Glutamatergic neuron (in vitro differentiated cells): ENCODE data around the gene OR2F1. TPM values are rescaled to one million over a fixed set of nuclear protein-coding genes. Genes with fewer than 3 reads are reported as not detected.

Experiments
- DNase-seq: peaks from one replicate; pipeline ENCODE4 v3.0.0; 2022
- H3K27ac Mint-ChIP-seq: one replicate; pipeline ENCODE4 v1.8.0; 2020; ENCODE audit warnings: mild to moderate bottlenecking, mixed read lengths, inconsistent platforms; ENCODE audit not compliant: unreplicated experiment
- H3K27me3 Mint-ChIP-seq: one replicate; pipeline ENCODE4 v1.8.0; 2020; ENCODE audit warnings: mild to moderate bottlenecking, moderate library complexity, mixed read lengths, inconsistent platforms; ENCODE audit not compliant: unreplicated experiment
- H3K36me3 Mint-ChIP-seq: one replicate; pipeline ENCODE4 v1.8.0; 2020; ENCODE audit warnings: mild to moderate bottlenecking, mixed read lengths, inconsistent platforms; ENCODE audit not compliant: unreplicated experiment
- H3K4me1 Mint-ChIP-seq: one replicate; pipeline ENCODE4 v1.8.0; 2020; ENCODE audit warnings: mild to moderate bottlenecking, low read depth, mixed read lengths, inconsistent platforms; ENCODE audit not compliant: unreplicated experiment
- H3K4me3 Mint-ChIP-seq: one replicate; pipeline ENCODE4 v1.8.0; 2020; ENCODE audit warnings: mild to moderate bottlenecking, mixed read lengths, inconsistent platforms; ENCODE audit not compliant: unreplicated experiment
- H3K9me3 Mint-ChIP-seq: one replicate; pipeline ENCODE4 v1.8.0; 2020; ENCODE audit warnings: mild to moderate bottlenecking, moderate library complexity, mixed read lengths, inconsistent platforms; ENCODE audit not compliant: unreplicated experiment
- total RNA-seq: library from RNA; stranded (reverse); fragmentation: NEBNext Ultra II Directional; extraction: Animal tissue kit (Norgen Biotek cat#: 25700); gene quantifications from one replicate; pipeline ENCODE4 v1.2.1, GENCODE V29; 2021; ENCODE audit not compliant: unreplicated experiment
- TF ChIP-seq, protein P1 (sequence below): fragments of 200-600 bp; sonication (generic); IDR thresholded peaks from one replicate; pipeline ENCODE4 v1.5.0; 2021; ENCODE audit not compliant: partially characterized antibody, unreplicated experiment

OR2F1 gene
- total RNA-seq, 1 donor from 2014 or later: not detected

DNA sequence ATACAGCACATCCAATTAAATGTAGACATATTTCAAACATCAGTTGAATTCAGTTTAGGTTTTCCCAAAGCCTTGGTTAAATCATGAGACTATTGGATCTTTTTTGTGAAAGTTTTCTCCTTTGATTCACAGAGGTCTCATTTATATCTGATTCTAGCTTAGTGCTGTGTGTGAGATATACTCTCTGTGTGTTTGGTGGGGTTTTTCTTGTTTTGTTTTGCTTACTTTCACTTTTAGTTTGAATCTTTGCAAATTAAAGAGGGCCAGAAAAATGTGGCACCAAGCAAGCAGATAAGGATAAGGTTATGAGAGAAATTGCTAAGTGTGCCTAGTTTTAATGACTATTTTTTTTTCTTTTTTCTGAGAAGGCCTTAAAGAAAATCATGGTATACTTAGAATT, 32.9 kb downstream of the OR2F1 start:
- H3K27ac Mint-ChIP-seq: no peak overlapping the region
- peaks cover 2% of the 10 kb centered on the region for H3K27me3 Mint-ChIP-seq
- no peak overlapping the region for H3K4me3 Mint-ChIP-seq
- peaks cover 5% of the 10 kb centered on the region for H3K36me3 Mint-ChIP-seq
- no peak for DNase-seq
- TF ChIP-seq, protein P1, sequence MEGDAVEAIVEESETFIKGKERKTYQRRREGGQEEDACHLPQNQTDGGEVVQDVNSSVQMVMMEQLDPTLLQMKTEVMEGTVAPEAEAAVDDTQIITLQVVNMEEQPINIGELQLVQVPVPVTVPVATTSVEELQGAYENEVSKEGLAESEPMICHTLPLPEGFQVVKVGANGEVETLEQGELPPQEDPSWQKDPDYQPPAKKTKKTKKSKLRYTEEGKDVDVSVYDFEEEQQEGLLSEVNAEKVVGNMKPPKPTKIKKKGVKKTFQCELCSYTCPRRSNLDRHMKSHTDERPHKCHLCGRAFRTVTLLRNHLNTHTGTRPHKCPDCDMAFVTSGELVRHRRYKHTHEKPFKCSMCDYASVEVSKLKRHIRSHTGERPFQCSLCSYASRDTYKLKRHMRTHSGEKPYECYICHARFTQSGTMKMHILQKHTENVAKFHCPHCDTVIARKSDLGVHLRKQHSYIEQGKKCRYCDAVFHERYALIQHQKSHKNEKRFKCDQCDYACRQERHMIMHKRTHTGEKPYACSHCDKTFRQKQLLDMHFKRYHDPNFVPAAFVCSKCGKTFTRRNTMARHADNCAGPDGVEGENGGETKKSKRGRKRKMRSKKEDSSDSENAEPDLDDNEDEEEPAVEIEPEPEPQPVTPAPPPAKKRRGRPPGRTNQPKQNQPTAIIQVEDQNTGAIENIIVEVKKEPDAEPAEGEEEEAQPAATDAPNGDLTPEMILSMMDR: no peak
- H3K9me3 Mint-ChIP-seq: peaks cover 1% of the 10 kb centered on the region
- H3K4me1 Mint-ChIP-seq: no peaks in the 10 kb centered on the region

DNA sequence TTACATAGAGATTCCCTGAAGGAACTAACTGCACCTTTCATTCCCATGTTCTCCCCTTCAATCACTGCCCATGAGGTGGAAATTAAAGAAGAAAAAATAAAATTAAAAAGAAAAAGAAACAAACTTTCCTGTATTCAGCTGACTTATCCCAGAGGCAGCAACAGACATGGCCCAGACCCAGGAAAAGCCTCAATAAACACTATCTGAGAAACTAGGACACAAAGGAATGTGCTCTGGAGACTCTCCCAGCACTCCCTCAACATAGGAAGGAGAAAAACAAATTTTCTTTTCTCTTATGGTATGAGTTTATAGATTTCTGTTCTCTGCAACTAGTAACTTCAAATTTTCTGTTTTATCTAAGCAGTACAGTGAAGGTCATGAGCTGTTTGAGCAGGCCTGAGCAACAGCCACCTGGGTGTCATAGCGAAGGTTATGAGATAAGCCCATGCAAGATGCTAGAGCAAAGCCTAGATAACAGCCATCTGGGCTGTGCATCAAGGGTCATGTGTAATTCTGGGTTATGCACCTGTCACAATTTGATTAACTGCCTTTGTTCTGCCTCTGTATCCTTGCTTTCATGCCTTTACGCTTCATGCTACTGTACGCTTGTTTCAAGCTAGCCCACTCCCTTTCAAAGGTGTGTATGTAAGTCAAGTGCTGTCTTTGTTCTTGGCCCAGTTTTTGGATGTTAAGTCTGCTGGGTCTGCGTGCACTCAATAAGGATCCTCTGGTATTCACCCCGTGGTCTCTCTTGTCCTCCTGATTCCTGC, 34.5 kb downstream of the OR2F1 start:
- Mint-ChIP-seq H3K4me1 (no peaks in the 10 kb centered on the region), H3K27ac (no peak overlapping the region), H3K36me3 (peaks cover 5% of the 10 kb centered on the region), H3K27me3 (peaks cover 2% of the 10 kb centered on the region), H3K9me3 (peaks cover 1% of the 10 kb centered on the region), H3K4me3 (no peak overlapping the region)
- no peak for DNase-seq
- TF ChIP-seq, protein P1: no peak

DNA sequence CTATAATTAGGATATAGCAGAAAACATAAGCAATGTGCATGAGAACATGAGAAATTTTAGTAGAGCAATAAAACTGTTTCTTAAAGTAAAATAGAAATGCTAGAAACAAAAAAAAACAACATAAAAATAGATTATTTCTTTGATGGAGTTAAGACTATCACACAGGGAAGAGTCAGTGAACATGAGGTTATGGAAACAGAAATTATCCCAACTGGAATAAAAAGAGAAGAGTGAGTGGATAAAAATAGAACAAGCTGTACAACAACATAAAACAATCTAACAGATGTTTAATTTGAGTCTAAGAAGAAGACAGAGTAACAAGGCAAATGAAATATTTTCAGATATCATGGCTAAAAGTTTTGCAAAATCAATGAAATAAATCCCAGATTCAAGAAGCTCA, 38.0 kb downstream of the OR2F1 start:
- peaks cover 1% of the 10 kb centered on the region for H3K9me3 Mint-ChIP-seq
- H3K4me3 Mint-ChIP-seq: no peak overlapping the region
- no peak overlapping the region for H3K27ac Mint-ChIP-seq
- H3K27me3 Mint-ChIP-seq: no peaks in the 10 kb centered on the region
- H3K4me1 Mint-ChIP-seq: no peaks in the 10 kb centered on the region
- TF ChIP-seq, protein P1: no peak
- DNase-seq: no peak
- H3K36me3 Mint-ChIP-seq: peaks cover 5% of the 10 kb centered on the region

- Mint-ChIP-seq H3K27ac (no peak overlapping the region), H3K4me1 (no peaks in the 10 kb centered on the region), H3K9me3 (peaks cover 1% of the 10 kb centered on the region), H3K4me3 (no peak overlapping the region), H3K36me3 (peaks cover 5% of the 10 kb centered on the region), H3K27me3 (no peaks in the 10 kb centered on the region)
- TF ChIP-seq, protein P1: no peak
- no peak for DNase-seq
Observed at GRCh38 chr7:143993924-143994323, 39.3 kb downstream of the OR2F1 start.

GRCh38 chr7:144000020-144000419, 45.4 kb downstream of the OR2F1 start, which contains the start of gene OR6B1:
OR6B1 (plus strand) TSS chr7:144000320; CDS start chr7:144003997, 3,677 bp downstream.
- H3K27ac Mint-ChIP-seq: no peak within 1 kb of the TSS
- peaks cover 3% of the 10 kb centered on the region for H3K27me3 Mint-ChIP-seq
- no peak for DNase-seq
- H3K4me1 Mint-ChIP-seq: no peaks in the 10 kb centered on the region
- TF ChIP-seq, protein P1: no peak
- H3K36me3 Mint-ChIP-seq: peaks cover 5% of the 10 kb centered on the region
- H3K4me3 Mint-ChIP-seq: no peak within 1 kb of the TSS
- H3K9me3 Mint-ChIP-seq: no peaks in the 10 kb centered on the region
